Femur (tissue), 1 donor: ENCODE measurements around the gene UGT1A1.

Experiments used
- DNase-seq: peaks from one replicate; pipeline ENCODE4 v3.0.0-alpha.2; 2017

Gene UGT1A1

GRCh38 chr2:233758849-233759248, 1.2 kb upstream of the UGT1A1 start:
- no peak for DNase-seq

GRCh38 chr2:233761040-233761769, 1.1 kb downstream of the UGT1A1 start:
- no peak for DNase-seq

GRCh38 chr2:233764264-233764663, 4.2 kb downstream of the UGT1A1 start:
- no peak for DNase-seq

GRCh38 chr2:233764761-233765160, 4.7 kb downstream of the UGT1A1 start:
- no peak for DNase-seq

DNA sequence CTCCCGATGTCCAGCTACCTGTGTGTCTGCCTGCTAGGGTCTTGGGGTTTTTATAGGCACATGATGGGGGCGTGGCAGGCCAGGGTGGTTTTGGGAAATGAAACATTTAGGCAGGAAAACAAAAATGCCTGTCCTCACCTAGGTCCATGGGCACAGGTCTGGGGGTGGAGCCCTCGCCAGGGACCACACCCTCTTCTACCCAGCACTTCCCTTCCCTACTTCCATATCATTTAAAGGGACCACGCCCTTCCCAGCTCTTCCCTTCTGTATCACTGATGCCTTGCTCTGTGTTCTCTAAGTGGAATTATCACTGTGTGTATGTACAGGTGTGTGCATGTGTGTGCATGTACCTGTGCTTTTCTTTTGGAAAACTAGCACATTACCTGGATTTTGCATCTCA, 6.3 kb downstream of the UGT1A1 start:
- DNase-seq: no peak

- no peak for DNase-seq
Observed at GRCh38 chr2:233768076-233768475, 8.0 kb downstream of the UGT1A1 start.

- no peak for DNase-seq
Observed at GRCh38 chr2:233769260-233769659, 9.2 kb downstream of the UGT1A1 start.

DNA sequence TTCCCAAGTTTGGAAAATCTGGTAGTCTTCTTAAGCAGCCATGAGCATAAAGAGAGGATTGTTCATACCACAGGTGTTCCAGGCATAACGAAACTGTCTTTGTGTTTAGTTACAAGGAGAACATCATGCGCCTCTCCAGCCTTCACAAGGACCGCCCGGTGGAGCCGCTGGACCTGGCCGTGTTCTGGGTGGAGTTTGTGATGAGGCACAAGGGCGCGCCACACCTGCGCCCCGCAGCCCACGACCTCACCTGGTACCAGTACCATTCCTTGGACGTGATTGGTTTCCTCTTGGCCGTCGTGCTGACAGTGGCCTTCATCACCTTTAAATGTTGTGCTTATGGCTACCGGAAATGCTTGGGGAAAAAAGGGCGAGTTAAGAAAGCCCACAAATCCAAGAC, 12.1 kb downstream of the UGT1A1 start:
- DNase-seq: no peak

DNA sequence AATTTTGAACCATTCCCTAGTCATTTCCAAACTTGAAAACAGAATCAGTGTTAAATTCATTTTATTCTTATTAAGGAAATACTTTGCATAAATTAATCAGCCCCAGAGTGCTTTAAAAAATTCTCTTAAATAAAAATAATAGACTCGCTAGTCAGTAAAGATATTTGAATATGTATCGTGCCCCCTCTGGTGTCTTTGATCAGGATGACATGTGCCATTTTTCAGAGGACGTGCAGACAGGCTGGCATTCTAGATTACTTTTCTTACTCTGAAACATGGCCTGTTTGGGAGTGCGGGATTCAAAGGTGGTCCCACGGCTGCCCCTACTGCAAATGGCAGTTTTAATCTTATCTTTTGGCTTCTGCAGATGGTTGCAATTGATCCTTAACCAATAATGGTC, 12.5 kb downstream of the UGT1A1 start:
- no peak for DNase-seq

GRCh38 chr2:233773854-233774253, 13.8 kb downstream of the UGT1A1 start:
- DNase-seq: no peak

GRCh38 chr2:233775414-233775813, 15.3 kb downstream of the UGT1A1 start:
- DNase-seq: no peak

DNA sequence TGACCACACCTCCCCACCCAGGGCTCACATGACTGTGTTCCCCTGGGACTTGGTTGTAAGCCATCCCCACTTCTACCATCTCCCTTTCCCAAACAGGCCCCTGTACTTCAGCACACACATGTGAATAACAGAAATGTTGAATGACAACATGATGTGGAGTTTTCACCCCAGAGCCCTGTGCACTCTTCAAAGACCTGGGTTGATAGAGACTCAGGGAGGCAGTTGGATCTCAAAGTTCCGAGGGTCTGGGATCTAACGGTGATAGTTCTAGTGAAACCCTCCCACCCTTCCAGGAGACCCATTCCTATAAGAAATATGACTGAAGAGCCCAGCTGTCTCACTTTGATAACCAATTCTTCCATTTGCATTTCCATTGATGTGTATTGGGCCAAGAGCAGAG, 18.0 kb downstream of the UGT1A1 start, which contains the start of gene MROH2A:
Gene MROH2A (plus strand): TSS at position 301 of the 400 bp plus-strand sequence. CDS start 1,029 bp downstream, outside the sequence.
- DNase-seq: no peak

- no peak for DNase-seq
Observed at GRCh38 chr2:233779722-233780121, 19.7 kb downstream of the UGT1A1 start.

GRCh38 chr2:233780771-233781170, 20.7 kb downstream of the UGT1A1 start:
- DNase-seq: no peak

- DNase-seq: no peak
Observed at GRCh38 chr2:233789554-233789953, 29.5 kb downstream of the UGT1A1 start.

- no peak for DNase-seq
Observed at GRCh38 chr2:233791151-233791882, 31.2 kb downstream of the UGT1A1 start.

DNA sequence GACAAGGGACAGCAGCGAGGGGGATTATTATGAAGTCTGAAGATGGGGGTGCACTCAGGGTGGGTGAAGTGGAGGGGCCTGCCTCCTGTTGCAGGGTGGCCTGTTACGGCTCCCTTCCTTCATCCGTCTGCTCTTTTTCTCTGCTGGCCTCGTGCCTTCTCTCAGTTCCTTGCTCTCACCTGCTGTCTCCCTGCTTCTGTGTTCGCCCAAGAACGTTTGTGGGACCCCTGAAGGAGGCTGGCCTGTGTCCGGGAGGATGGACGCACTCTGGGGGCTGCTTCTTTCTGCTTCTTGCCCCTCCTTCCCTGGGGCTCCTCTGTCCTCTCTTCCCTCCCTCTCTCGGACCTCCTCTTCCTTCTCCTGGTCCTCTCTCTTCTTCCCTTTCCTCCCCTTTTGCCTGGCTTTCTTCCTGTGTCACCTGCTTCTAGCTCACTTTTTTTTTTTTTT, 31.8 kb downstream of the UGT1A1 start:
- no peak for DNase-seq

DNA sequence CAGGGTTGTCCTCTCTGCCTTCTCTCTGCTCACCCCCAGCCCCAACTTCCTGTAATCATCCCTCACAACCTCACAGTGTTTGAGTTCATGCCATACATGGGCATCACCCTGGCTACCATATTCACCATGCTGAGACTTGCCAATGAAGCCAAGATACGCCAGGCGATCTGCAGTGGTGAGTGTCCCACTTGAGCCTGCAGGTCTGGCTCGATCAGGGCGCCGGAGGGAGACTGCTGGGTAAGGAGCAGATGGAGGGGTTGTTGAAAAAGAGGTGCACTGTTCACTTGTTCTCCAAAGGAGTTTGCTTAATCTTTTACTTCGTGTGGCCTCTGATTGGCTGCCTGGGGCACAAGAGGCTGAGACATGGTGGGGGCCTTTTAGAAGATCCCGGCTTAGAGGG, 32.6 kb downstream of the UGT1A1 start:
- no peak for DNase-seq

DNA sequence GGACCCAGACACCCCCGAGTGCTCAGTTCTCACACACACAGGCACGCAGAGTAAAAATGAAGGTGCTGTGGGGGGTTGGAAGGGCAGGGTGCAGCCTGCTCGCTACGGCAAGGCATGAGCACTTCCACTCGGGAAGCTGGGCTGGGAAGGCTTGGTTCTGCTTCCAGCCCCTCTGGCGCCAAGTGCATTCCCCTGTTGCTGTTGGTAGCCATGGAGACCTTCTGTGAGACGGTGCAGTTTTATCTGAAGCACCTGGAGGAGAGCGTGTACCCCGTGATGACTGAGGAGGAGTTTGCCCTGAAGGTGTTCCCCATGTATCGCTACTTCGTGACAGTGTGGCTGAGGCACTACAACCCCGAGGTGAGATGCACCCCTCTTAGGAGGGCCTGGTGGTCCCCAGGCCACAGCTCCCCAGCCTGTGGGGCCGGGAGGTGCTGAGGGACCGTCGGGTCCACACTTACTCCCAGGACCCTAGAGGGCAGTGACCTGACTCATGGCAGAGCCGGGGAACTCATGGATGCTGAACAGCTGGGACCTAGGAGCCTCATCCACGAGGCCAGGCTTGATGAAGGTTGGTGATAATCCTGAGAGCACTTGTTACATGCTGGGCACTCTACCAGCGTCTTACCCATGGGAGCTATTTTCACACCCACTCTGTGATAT, 33.5 kb downstream of the UGT1A1 start:
- no peak for DNase-seq

GRCh38 chr2:233794128-233794658, 34.1 kb downstream of the UGT1A1 start:
- DNase-seq: no peak

DNA sequence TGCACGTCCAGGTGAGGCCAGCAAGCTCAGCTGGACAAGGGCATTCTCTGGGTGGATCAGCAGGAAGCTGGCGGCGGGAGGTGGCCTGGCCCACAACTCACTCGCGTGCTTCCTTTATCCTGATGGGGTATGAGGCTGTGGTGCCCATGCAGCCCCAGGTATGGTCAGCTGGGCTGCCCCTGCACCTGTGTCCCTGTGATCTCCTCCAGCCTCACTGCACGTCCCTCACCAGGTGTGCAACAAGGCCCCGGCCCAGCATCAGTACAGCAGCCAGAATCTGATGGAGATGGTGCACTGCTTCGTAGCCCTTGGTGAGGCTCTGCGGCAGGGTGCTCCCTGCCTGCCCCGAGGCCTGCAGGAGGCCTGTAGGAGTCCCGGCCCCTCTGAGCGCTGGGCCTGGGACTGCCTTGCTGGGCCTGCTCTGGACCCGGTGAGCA, 35.7 kb downstream of the UGT1A1 start:
- no peak for DNase-seq

DNA sequence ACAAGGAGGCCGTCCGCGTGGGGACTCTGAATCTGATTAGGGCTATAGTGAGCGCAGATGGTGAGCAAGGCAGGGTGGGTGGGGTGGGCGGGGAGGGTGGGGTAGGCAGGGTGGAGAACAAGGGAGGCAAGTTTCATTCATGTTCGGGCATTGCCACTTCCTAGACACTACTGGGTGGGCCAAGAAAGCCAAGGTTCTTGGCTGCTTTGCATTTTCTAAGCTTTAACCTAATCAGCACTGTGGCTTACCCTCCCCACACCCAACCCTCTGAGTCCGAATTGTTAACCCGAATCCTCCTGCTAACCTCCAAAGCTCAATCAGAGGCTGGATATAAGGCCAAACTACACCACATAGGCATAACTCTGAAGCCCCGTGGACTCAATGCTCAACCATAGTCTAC, 36.2 kb downstream of the UGT1A1 start:
- DNase-seq: no peak

DNA sequence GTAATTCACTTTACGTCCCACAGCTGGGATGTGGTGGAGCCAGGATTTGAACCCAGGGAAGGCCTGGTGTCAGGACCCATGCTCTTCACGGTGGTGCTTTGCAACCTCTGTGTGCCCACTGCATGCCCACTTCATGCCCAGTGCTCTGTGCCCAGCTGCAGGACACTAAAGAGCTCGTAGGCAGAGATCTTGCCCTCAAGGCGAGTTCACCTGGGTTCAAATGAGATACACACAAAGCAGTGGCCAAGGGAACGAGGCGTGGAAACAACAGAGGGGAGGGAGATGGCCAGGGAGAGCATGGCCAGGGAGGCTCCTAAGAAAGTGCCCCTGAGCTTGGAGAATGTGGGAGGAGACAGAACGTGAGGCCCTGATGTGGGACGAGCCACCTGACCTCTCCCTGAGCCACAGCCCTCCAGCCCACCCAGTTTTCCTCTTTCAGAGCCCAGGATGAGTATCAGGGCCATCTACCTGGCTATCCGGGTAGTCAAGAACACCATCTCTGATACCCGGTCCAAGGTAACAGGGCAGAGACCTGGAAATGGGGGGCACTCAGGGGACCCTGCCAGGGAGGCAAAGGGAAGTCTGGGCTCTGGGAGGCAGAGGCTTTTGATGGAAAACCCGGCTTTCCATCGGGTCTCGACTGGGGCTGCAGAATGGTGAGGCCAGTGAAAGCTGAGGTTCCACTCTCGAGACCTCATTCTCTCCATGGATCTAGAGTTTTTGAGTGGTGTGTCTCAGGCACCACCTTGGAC, 38.4 kb downstream of the UGT1A1 start:
- DNase-seq: peak; percentile 2
